Measurements from ENCODE around the gene FOXA2.

The FOXA2 gene

DNA sequence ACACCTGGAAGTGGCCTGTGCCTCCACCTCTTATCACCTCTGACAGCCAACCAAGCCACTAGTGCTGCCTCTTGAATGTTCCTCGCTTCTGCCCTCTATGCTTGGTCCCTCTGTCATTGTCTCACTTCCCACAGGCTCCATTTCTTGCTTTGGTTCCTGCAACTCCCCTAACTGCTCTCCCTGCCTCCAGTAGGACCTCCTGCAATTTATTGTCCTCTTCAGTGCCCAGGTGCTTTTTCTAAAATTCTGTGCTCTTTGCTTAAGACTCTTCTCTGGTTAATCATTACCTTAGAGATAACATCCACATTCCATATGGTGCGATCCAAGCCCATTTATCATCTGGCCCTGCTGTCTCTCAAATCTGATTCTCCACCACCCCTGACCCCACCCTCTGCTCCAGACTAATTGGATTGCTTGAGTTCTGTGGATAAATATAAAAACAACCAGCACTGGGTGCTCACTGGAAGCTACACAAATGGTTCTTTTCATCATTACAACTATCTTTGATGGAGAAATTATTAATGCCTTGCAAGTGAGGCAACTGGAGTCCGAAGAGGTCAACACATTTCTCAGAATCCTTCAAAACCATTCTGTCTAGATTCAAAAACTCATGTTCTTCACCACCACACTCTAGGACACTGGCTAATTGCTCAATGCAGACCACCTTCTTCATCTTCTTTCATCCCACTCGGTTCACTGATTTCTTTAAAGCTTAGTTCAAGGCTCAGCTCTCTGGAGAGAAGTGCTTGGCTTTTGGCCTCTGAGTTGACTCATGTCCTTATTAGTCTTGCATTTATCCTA lies 47.2 kb downstream of the FOXA2 start:
- DNase-seq (ENCODE audit: low read depth), result no peak

- DNase-seq (ENCODE audit: low read depth), result no peak
Measured at GRCh38 chr20:22536141-22536828, 48.1 kb downstream of the FOXA2 start.

GRCh38 chr20:22535483-22535882 lies 48.9 kb downstream of the FOXA2 start:
- DNase-seq (ENCODE audit: low read depth), result no peak

- no peak for DNase-seq (ENCODE audit: low read depth)
Measured at GRCh38 chr20:22533823-22534751, 50.3 kb downstream of the FOXA2 start.

DNA sequence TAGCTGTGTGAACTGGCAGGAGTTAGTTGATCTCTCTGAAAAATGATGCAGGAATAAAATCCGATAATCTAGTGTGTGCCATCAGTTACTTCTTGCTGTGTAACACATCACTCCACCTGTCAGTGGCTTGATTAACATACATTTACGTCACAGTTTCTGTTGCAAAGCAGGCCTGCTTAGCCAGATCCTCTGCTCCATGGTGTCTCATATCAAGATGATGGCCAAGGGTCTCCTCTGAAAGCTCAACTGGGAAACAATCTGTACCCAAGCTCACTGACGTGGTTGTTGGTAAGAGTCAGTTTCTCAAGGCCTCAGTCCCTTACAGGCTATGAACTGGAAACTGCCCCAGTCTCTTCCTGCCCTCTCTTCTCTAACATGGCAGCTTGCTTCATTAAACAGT lies 51.8 kb downstream of the FOXA2 start:
- DNase-seq (ENCODE audit: low read depth), result no peak

DNA sequence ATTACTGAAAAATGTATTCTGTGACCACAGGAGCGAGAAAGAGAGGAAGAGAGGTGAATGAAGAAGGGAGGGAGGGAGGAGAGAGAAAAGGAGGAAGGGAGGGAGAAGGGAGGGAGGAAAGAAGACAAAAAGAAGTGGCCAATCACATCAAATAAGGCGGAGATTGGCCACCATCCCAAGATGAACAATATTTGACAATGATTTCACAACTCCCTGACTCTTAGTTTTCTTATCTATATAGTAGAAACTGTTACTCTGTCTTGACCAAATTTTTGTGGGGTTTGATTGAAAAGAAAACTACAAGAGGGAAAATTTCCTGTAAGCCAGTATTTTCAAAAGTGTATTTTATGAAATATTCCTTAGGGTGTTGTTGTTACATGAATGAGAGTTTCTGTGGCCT lies 52.6 kb downstream of the FOXA2 start:
- DNase-seq (ENCODE audit: low read depth), result no peak

GRCh38 chr20:22531056-22531615 lies 53.2 kb downstream of the FOXA2 start:
- no peak for DNase-seq (ENCODE audit: low read depth)

Measured in stromal cell of bone marrow (primary cell).